ENCODE measurements around the gene ATP1A4. TPM values are rescaled to one million over a fixed set of nuclear protein-coding genes. Genes with fewer than 3 reads are reported as not detected.
A peak's percentile ranks its signal among the peaks of the same experiment; 100 is the strongest.

Gene ATP1A4
- total and polyA plus RNA-seq, 10 of the 15 experiments (the other 5 are each of a cell fraction or from before 2014, with no cell fraction given), result 0.31 to 1.0 (median 0.54) TPM

- TF ChIP-seq, protein P1, sequence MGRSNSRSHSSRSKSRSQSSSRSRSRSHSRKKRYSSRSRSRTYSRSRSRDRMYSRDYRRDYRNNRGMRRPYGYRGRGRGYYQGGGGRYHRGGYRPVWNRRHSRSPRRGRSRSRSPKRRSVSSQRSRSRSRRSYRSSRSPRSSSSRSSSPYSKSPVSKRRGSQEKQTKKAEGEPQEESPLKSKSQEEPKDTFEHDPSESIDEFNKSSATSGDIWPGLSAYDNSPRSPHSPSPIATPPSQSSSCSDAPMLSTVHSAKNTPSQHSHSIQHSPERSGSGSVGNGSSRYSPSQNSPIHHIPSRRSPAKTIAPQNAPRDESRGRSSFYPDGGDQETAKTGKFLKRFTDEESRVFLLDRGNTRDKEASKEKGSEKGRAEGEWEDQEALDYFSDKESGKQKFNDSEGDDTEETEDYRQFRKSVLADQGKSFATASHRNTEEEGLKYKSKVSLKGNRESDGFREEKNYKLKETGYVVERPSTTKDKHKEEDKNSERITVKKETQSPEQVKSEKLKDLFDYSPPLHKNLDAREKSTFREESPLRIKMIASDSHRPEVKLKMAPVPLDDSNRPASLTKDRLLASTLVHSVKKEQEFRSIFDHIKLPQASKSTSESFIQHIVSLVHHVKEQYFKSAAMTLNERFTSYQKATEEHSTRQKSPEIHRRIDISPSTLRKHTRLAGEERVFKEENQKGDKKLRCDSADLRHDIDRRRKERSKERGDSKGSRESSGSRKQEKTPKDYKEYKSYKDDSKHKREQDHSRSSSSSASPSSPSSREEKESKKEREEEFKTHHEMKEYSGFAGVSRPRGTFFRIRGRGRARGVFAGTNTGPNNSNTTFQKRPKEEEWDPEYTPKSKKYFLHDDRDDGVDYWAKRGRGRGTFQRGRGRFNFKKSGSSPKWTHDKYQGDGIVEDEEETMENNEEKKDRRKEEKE (IDR thresholded peaks at IDR 0.05), result no peak
- TF ChIP-seq EED (IDR thresholded peaks at IDR 0.05; ENCODE audit: low read depth) (no peak; the same call in 1 of the 2 replicates), ELK1 (IDR thresholded peaks at IDR 0.05; ENCODE audit: low read depth, low read length) (no peak), MEF2B (IDR thresholded peaks at IDR 0.05; ENCODE audit: partially characterized antibody, poor library complexity, severe bottlenecking) (no peak), PAX5 (IDR thresholded peaks at IDR 0.05; ENCODE audit: borderline replicate concordance, low read depth, low read length) (no peak), LARP7 (IDR thresholded peaks at IDR 0.05) (peak; percentile 88), PKNOX1 (IDR thresholded peaks at IDR 0.05) (no peak), ZBTB4 (CRISPR knock-in tag; IDR thresholded peaks at IDR 0.05) (no peak), HDGF (IDR thresholded peaks at IDR 0.05) (no peak), IRF3 (IDR thresholded peaks at IDR 0.05) (no peak), NFYA (IDR thresholded peaks at IDR 0.05; ENCODE audit: borderline replicate concordance, low read depth, low read length) (no peak), TCF7 (IDR thresholded peaks at IDR 0.05; ENCODE audit: borderline replicate concordance) (no peak), POU2F2 (IDR thresholded peaks at IDR 0.05; ENCODE audit: borderline replicate concordance, low read depth, low read length) (0 out of 3 replicates have a peak, but pooled peaks have one; percentile 24)
- TF ChIP-seq, protein P2, sequence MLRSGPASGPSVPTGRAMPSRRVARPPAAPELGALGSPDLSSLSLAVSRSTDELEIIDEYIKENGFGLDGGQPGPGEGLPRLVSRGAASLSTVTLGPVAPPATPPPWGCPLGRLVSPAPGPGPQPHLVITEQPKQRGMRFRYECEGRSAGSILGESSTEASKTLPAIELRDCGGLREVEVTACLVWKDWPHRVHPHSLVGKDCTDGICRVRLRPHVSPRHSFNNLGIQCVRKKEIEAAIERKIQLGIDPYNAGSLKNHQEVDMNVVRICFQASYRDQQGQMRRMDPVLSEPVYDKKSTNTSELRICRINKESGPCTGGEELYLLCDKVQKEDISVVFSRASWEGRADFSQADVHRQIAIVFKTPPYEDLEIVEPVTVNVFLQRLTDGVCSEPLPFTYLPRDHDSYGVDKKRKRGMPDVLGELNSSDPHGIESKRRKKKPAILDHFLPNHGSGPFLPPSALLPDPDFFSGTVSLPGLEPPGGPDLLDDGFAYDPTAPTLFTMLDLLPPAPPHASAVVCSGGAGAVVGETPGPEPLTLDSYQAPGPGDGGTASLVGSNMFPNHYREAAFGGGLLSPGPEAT (IDR thresholded peaks at IDR 0.05; ENCODE audit: low read depth), result no peak
These were observed 54.0 kb downstream of the ATP1A4 start, which contains the start of gene PEA15 (continued) for GRCh38 chr1:160205242-160206035.
